SK-N-SH treated with all-trans-retinoic acid at 6 μM for 48 hours (cell line): ENCODE data around the gene ALDOA.

Experiments used
- ESRRG ChIP-seq: fragments of 250-450 bp; sonication (Bioruptor Pico); IDR thresholded peaks from 2 replicates; pipeline ENCODE4 v1.6.1; 2021; ENCODE audit warnings: mild to moderate bottlenecking
- GLIS3 ChIP-seq: fragments of 250-450 bp; sonication (Bioruptor Pico); IDR thresholded peaks from 2 replicates; pipeline ENCODE4 v1.5.0; 2020; ENCODE audit warnings: mild to moderate bottlenecking, moderate library complexity
- ISL1 ChIP-seq: fragments of 250-450 bp; sonication (Bioruptor Pico); IDR thresholded peaks from 2 replicates; pipeline ENCODE4 v2.1.2; 2022; ENCODE audit warnings: mild to moderate bottlenecking, moderate library complexity
- OSR1 ChIP-seq: fragments of 250-450 bp; sonication (Bioruptor Pico); IDR thresholded peaks from 2 replicates; pipeline ENCODE4 v1.8.0; 2022; ENCODE audit warnings: moderate library complexity, mild to moderate bottlenecking, inconsistent platforms
- RARB ChIP-seq: fragments of 250-450 bp; sonication (Bioruptor Pico); IDR thresholded peaks from 2 replicates; pipeline ENCODE4 v1.8.0; 2021; ENCODE audit warnings: mild to moderate bottlenecking, moderate library complexity
- SNAI2 ChIP-seq: fragments of 250-450 bp; sonication (Bioruptor Pico); IDR thresholded peaks from 2 replicates; pipeline ENCODE4 v1.5.0; 2020; ENCODE audit warnings: mild to moderate bottlenecking, moderate library complexity
- ZC3H10 ChIP-seq: fragments of 250-450 bp; sonication (Bioruptor Pico); IDR thresholded peaks from 2 replicates; pipeline ENCODE4 v1.5.1; 2021; ENCODE audit warnings: mild to moderate bottlenecking, moderate library complexity
- ZFP3 ChIP-seq: fragments of 250-450 bp; sonication (Bioruptor Pico); IDR thresholded peaks from 2 replicates; pipeline ENCODE4 v1.5.0; 2020; ENCODE audit warnings: mild to moderate bottlenecking, moderate library complexity
- TF ChIP-seq, protein P1 (sequence below): fragments of 250-450 bp; sonication (Bioruptor Pico); IDR thresholded peaks from 2 replicates; pipeline ENCODE4 v1.8.0; 2020; ENCODE audit warnings: mild to moderate bottlenecking, moderate library complexity, borderline replicate concordance
- TF ChIP-seq, protein P2 (sequence below): fragments of 250-450 bp; sonication (Bioruptor Pico); IDR thresholded peaks from 2 replicates; pipeline ENCODE4 v1.8.0; 2021; ENCODE audit warnings: low read depth, mild to moderate bottlenecking, moderate library complexity, borderline replicate concordance
- TF ChIP-seq, protein P3 (sequence below): fragments of 250-450 bp; sonication (Bioruptor Pico); IDR thresholded peaks from 2 replicates; pipeline ENCODE4 v1.5.1; 2020; ENCODE audit warnings: low read depth, mild to moderate bottlenecking, moderate library complexity
- TF ChIP-seq, protein P4 (sequence below): fragments of 250-450 bp; sonication (Bioruptor Pico); IDR thresholded peaks from 2 replicates; pipeline ENCODE4 v1.5.0; 2020; ENCODE audit warnings: mild to moderate bottlenecking, moderate library complexity

DNA sequence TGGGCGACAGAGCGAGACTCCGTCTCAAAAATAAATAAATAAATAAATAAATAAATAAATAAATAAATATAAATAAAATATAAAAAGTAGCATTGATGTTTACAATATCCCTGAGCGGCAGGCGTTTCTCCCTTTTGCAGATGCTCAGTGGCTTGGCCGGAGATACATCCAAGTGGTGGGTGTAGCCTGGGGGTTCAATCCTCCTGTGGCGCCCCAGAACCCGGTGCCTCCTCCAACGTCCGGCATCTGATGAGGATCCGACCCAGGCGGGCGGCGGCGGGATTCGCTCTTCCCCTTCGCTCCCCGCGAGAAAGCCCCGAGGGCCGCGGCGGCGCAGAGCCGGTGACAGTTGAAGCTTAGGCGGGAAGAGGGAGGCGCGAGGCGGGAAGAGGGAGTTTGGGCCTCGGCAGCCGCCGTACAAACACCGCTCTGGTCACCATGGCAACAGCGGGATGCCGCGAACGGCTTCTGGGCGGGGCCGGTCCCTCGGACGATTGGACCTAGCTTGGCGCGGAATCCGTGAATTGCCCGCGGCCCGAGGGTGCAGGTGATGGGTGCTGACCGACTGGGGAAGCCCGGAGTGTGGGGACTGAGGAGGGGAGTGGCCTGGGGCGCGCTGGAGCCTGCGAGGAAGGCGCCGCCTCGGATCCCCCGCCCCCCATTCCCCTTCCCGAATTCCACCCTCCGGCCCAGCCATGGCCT, 12.7 kb upstream of the ALDOA start:
- TF ChIP-seq ZFP3 (CRISPR knock-in tag): 0 out of 2 replicates have a peak, but pooled peaks have one; percentile 34
- no peak for TF ChIP-seq ESRRG
- TF ChIP-seq ZC3H10 (CRISPR knock-in tag): no peak
- TF ChIP-seq, protein P1, sequence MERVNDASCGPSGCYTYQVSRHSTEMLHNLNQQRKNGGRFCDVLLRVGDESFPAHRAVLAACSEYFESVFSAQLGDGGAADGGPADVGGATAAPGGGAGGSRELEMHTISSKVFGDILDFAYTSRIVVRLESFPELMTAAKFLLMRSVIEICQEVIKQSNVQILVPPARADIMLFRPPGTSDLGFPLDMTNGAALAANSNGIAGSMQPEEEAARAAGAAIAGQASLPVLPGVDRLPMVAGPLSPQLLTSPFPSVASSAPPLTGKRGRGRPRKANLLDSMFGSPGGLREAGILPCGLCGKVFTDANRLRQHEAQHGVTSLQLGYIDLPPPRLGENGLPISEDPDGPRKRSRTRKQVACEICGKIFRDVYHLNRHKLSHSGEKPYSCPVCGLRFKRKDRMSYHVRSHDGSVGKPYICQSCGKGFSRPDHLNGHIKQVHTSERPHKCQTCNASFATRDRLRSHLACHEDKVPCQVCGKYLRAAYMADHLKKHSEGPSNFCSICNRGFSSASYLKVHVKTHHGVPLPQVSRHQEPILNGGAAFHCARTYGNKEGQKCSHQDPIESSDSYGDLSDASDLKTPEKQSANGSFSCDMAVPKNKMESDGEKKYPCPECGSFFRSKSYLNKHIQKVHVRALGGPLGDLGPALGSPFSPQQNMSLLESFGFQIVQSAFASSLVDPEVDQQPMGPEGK: no peak
- TF ChIP-seq, protein P2, sequence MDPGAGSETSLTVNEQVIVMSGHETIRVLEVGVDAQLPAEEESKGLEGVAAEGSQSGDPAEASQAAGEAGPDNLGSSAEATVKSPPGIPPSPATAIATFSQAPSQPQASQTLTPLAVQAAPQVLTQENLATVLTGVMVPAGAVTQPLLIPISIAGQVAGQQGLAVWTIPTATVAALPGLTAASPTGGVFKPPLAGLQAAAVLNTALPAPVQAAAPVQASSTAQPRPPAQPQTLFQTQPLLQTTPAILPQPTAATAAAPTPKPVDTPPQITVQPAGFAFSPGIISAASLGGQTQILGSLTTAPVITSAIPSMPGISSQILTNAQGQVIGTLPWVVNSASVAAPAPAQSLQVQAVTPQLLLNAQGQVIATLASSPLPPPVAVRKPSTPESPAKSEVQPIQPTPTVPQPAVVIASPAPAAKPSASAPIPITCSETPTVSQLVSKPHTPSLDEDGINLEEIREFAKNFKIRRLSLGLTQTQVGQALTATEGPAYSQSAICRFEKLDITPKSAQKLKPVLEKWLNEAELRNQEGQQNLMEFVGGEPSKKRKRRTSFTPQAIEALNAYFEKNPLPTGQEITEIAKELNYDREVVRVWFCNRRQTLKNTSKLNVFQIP: no peak
- TF ChIP-seq, protein P3, sequence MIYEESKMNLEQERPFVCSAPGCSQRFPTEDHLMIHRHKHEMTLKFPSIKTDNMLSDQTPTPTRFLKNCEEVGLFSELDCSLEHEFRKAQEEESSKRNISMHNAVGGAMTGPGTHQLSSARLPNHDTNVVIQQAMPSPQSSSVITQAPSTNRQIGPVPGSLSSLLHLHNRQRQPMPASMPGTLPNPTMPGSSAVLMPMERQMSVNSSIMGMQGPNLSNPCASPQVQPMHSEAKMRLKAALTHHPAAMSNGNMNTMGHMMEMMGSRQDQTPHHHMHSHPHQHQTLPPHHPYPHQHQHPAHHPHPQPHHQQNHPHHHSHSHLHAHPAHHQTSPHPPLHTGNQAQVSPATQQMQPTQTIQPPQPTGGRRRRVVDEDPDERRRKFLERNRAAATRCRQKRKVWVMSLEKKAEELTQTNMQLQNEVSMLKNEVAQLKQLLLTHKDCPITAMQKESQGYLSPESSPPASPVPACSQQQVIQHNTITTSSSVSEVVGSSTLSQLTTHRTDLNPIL: no peak
- no peak for TF ChIP-seq OSR1 (CRISPR knock-in tag)
- no peak for TF ChIP-seq RARB
- no peak for TF ChIP-seq ISL1 (CRISPR knock-in tag)
- TF ChIP-seq GLIS3 (CRISPR knock-in tag): no peak
- TF ChIP-seq SNAI2 (CRISPR knock-in tag): no peak
- TF ChIP-seq, protein P4, sequence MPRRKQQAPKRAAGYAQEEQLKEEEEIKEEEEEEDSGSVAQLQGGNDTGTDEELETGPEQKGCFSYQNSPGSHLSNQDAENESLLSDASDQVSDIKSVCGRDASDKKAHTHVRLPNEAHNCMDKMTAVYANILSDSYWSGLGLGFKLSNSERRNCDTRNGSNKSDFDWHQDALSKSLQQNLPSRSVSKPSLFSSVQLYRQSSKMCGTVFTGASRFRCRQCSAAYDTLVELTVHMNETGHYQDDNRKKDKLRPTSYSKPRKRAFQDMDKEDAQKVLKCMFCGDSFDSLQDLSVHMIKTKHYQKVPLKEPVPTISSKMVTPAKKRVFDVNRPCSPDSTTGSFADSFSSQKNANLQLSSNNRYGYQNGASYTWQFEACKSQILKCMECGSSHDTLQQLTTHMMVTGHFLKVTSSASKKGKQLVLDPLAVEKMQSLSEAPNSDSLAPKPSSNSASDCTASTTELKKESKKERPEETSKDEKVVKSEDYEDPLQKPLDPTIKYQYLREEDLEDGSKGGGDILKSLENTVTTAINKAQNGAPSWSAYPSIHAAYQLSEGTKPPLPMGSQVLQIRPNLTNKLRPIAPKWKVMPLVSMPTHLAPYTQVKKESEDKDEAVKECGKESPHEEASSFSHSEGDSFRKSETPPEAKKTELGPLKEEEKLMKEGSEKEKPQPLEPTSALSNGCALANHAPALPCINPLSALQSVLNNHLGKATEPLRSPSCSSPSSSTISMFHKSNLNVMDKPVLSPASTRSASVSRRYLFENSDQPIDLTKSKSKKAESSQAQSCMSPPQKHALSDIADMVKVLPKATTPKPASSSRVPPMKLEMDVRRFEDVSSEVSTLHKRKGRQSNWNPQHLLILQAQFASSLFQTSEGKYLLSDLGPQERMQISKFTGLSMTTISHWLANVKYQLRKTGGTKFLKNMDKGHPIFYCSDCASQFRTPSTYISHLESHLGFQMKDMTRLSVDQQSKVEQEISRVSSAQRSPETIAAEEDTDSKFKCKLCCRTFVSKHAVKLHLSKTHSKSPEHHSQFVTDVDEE (CRISPR knock-in tag): 0 out of 2 replicates have a peak, but pooled peaks have one; percentile 52
